OCI-LY3 (cell line): ENCODE measurements around the gene GADD45G.

ENCODE experiments used
- H2AFZ ChIP-seq: fragments of 200-600, 300-600 bp; shearing (Covaris generic); 2 replicates; pipeline ENCODE4 v1.6.0; 2014; ENCODE audit warnings: antibody characterized with exemption, low read depth, low read length
- H3K27ac ChIP-seq: fragments of 200-600, 300-600 bp; sonication (generic); 2 replicates; pipeline ENCODE4 v1.5.1; 2014; ENCODE audit warnings: mild to moderate bottlenecking, low read length, moderate library complexity, mixed read lengths
- H3K27me3 ChIP-seq: fragments of 200-600, 300-600 bp; sonication (generic); 2 replicates; pipeline ENCODE4 v1.6.1; 2014; ENCODE audit warnings: low read depth, low read length, mixed read lengths
- H3K36me3 ChIP-seq: fragments of 200-600, 300-600 bp; sonication (generic); replicated peaks from 2 replicates; pipeline ENCODE3; 2014; ENCODE audit warnings: low read depth, low read length, mixed read lengths
- H3K4me1 ChIP-seq: fragments of 300-600, 200-600 bp; sonication (generic); 2 replicates; pipeline ENCODE4 v1.6.1; 2014; ENCODE audit warnings: low read length, mixed read lengths
- H3K4me2 ChIP-seq: fragments of 200-600, 300-600 bp; sonication (generic); 2 replicates; pipeline ENCODE4 v1.6.1; 2014; ENCODE audit warnings: low read length, mixed read lengths
- H3K4me3 ChIP-seq: fragments of 300-600, 200-600 bp; sonication (generic); 2 replicates; pipeline ENCODE4 v1.5.1; 2014; ENCODE audit warnings: antibody characterized with exemption, mild to moderate bottlenecking, low read length, moderate library complexity
- H3K79me2 ChIP-seq: fragments of 300-600, 200-600 bp; shearing (Covaris generic); 2 replicates; pipeline ENCODE4 v1.6.1; 2014; ENCODE audit warnings: mild to moderate bottlenecking, low read length, mixed read lengths
- H3K9ac ChIP-seq: fragments of 300-600, 200-600 bp; shearing (Covaris generic); 2 replicates; pipeline ENCODE4 v1.6.0; 2014; ENCODE audit warnings: mild to moderate bottlenecking, low read length, moderate library complexity
- H3K9me3 ChIP-seq: fragments of 200-600, 300-600 bp; shearing (Covaris generic); 2 replicates; pipeline ENCODE4 v1.6.1; 2014; ENCODE audit warnings: low read length, mixed read lengths; ENCODE audit not compliant: insufficient read depth
- H4K20me1 ChIP-seq: fragments of 200-600, 300-600 bp; sonication (generic); 2 replicates; pipeline ENCODE4 v1.6.1; 2016; ENCODE audit warnings: low read length, mixed read lengths; ENCODE audit not compliant: insufficient read depth
- EZH2phosphoT487 ChIP-seq: fragments of 200-600 bp; shearing (Covaris generic); IDR thresholded peaks from 2 replicates; pipeline ENCODE4 v1.6.1; 2018; ENCODE audit warnings: antibody characterized with exemption, mixed run types, low read depth
- TF ChIP-seq, protein P1 (sequence below): fragments of 200-600, 300-600 bp; sonication (generic); IDR thresholded peaks from 2 replicates; pipeline ENCODE4 v1.5.1; 2014; ENCODE audit warnings: antibody characterized with exemption, low read length, low read depth

Gene GADD45G

DNA sequence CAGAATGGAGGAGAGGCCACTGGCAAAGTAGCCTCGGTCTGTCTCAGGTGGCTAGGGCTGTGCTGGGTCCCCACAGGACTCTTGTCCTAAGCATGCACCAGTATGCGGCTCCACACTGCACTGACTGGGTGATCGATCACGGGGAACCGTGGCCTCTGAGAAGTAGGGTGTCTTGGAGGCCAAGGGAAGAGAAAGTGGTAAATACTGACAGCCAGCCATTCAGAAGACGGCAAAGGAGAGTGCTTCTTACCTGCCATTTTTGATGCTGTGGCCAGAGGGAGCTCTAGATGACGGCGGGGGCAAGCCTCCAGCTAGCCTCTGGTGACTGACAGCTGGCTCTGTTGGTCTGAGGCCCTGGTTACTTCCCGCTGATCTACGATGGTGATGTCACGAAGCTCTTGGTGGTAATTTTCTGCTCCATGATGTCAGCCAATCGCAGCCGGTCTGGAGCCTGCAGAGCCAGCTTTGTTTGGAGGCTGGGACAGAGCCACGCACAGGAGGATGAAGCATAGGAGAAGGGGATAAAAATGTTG, 40.4 kb upstream of the GADD45G start:
- Histone ChIP-seq H3K79me2 (no peaks in the 10 kb centered on the region), H3K36me3 (no peaks in the 10 kb centered on the region), H3K27me3 (no peaks in the 10 kb centered on the region), H3K4me1 (peaks cover 14% of the 10 kb centered on the region), H4K20me1 (no peaks in the 10 kb centered on the region), H3K4me3 (no peak overlapping the region), H3K4me2 (no peak overlapping the region), H3K9me3 (no peaks in the 10 kb centered on the region), H3K27ac (no peak overlapping the region), H2AFZ (no peak overlapping the region), H3K9ac (no peak overlapping the region)
- TF ChIP-seq, protein P1, sequence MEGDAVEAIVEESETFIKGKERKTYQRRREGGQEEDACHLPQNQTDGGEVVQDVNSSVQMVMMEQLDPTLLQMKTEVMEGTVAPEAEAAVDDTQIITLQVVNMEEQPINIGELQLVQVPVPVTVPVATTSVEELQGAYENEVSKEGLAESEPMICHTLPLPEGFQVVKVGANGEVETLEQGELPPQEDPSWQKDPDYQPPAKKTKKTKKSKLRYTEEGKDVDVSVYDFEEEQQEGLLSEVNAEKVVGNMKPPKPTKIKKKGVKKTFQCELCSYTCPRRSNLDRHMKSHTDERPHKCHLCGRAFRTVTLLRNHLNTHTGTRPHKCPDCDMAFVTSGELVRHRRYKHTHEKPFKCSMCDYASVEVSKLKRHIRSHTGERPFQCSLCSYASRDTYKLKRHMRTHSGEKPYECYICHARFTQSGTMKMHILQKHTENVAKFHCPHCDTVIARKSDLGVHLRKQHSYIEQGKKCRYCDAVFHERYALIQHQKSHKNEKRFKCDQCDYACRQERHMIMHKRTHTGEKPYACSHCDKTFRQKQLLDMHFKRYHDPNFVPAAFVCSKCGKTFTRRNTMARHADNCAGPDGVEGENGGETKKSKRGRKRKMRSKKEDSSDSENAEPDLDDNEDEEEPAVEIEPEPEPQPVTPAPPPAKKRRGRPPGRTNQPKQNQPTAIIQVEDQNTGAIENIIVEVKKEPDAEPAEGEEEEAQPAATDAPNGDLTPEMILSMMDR = peak; percentile 11; the same call in 1 of the 2 replicates
- no peak for TF ChIP-seq EZH2phosphoT487

DNA sequence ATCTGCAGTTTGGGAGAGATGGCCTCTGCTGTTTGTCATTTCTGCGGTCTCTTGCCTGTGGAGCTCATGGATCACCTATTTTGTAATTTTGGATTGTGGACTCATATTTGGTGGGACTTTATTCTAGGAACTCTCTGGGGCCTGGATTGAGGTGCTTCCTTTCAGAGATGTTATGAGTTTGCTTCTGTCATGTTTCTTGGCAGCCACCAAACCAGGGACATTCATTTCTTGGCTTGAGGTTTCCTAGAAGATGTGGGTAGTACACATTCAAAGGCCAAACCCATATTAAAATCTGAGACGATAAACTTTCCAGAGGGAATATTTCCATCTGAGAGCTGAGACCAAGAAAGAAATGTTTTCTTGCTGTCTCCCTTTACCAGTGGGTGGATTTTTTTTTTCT, 37.2 kb upstream of the GADD45G start:
- Histone ChIP-seq H4K20me1 (no peaks in the 10 kb centered on the region), H3K4me2 (no peak overlapping the region), H2AFZ (no peak overlapping the region), H3K79me2 (no peaks in the 10 kb centered on the region), H3K4me3 (no peak overlapping the region), H3K9ac (no peak overlapping the region), H3K27me3 (peaks cover 14% of the 10 kb centered on the region), H3K36me3 (no peaks in the 10 kb centered on the region), H3K27ac (no peak overlapping the region), H3K9me3 (no peaks in the 10 kb centered on the region), H3K4me1 (peaks cover 12% of the 10 kb centered on the region)
- TF ChIP-seq, protein P1 = no peak
- TF ChIP-seq EZH2phosphoT487 = no peak

DNA sequence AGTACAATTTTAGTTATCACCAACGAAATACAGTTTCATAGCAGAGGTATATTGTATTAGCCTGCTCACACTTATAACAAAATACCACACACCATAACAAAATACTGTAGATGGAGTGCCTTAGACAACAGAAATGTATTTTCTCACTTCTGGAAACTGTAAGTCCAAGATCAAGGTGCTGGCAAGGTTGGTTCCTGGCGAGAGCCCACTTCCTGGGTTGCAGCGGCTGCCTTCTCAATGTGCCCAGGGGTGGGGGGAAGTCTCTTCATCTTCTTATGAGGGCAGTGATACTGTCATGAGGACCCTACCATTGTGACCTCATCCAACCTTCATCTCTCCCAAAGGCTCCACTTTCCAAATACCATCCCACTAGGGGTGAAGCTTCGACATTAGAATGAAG, 30.5 kb upstream of the GADD45G start:
- no peak overlapping the region for H3K27ac ChIP-seq
- no peaks in the 10 kb centered on the region for H3K79me2 ChIP-seq
- H3K4me3 ChIP-seq = no peak overlapping the region
- no peak overlapping the region for H3K9ac ChIP-seq
- no peaks in the 10 kb centered on the region for H4K20me1 ChIP-seq
- peaks cover 6% of the 10 kb centered on the region; the same call in 1 of the 2 replicates for H3K4me1 ChIP-seq
- no peak overlapping the region for H3K4me2 ChIP-seq
- no peaks in the 10 kb centered on the region for H3K36me3 ChIP-seq
- peaks cover 57% of the 10 kb centered on the region for H3K27me3 ChIP-seq
- H3K9me3 ChIP-seq = no peaks in the 10 kb centered on the region
- no peak overlapping the region for H2AFZ ChIP-seq
- TF ChIP-seq, protein P1 = no peak
- no peak for TF ChIP-seq EZH2phosphoT487

DNA sequence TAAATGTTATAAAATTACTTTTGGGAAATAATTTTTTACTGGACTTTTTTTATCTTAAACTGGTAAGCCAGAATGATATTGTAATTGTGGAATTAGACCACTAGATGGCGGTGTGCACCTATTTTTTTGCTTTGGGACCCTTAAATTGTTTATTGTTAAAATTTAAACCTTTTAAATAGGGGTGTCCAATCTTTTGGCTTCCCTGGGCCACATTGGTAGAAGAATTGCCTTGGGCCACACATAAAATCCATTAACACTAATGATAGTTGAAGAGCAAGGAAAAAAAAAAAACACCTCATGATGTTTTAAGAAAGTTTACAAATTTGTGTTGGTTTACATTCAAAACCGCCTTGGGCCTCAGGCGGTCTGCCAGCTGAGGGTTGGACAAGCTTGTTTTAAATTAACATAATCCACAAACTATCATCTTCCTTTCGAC, 28.4 kb upstream of the GADD45G start:
- Histone ChIP-seq H3K4me3 (no peak overlapping the region), H3K9me3 (no peaks in the 10 kb centered on the region), H2AFZ (no peak overlapping the region), H4K20me1 (no peaks in the 10 kb centered on the region), H3K9ac (no peak overlapping the region), H3K36me3 (no peaks in the 10 kb centered on the region), H3K4me2 (no peak overlapping the region), H3K4me1 (no peaks in the 10 kb centered on the region), H3K27ac (no peak overlapping the region), H3K27me3 (peaks cover 52% of the 10 kb centered on the region), H3K79me2 (no peaks in the 10 kb centered on the region)
- TF ChIP-seq, protein P1 = peak; percentile 67
- TF ChIP-seq EZH2phosphoT487 = no peak
